SU-DHL-6 (cell line): ENCODE measurements around the gene ABCE1.
A peak's percentile ranks its signal among the peaks of the same experiment; 100 is the strongest.

Experiments
- H2AFZ ChIP-seq: fragments of 200-600 bp; sonication (generic); 2 replicates; pipeline ENCODE4 v1.6.1; 2014; ENCODE audit warnings: low read depth, mild to moderate bottlenecking, moderate library complexity, mixed read lengths, antibody characterized with exemption, low read length; ENCODE audit not compliant: severe bottlenecking
- H3F3A ChIP-seq: fragments of 200-600 bp; shearing (Covaris generic); 2 replicates; pipeline ENCODE4 v1.6.0; 2016; ENCODE audit warnings: antibody characterized with exemption, mild to moderate bottlenecking; ENCODE audit not compliant: insufficient read depth
- H3K27ac ChIP-seq: fragments of 200-600 bp; sonication (generic); 2 replicates; pipeline ENCODE4 v1.5.1; 2016; ENCODE audit warnings: low read depth, mild to moderate bottlenecking, low read length, moderate library complexity, mixed read lengths
- H3K27me3 ChIP-seq: fragments of 200-600 bp; sonication (generic), shearing (Covaris generic); 2 replicates; pipeline ENCODE4 v1.6.0; 2014; ENCODE audit warnings: mild to moderate bottlenecking, low read length
- H3K36me3 ChIP-seq: fragments of 200-600 bp; sonication (generic); 2 replicates; pipeline ENCODE4 v1.6.1; 2014; ENCODE audit warnings: mild to moderate bottlenecking, low read length, mixed read lengths
- H3K4me2 ChIP-seq: fragments of 300-600, 200-600 bp; shearing (Covaris generic), sonication (generic); 2 replicates; pipeline ENCODE4 v1.6.0; 2014; ENCODE audit warnings: low read length, low read depth, mild to moderate bottlenecking; ENCODE audit not compliant: poor library complexity, severe bottlenecking
- H3K4me3 ChIP-seq: fragments of 200-600 bp; sonication (generic); 2 replicates; pipeline ENCODE4 v1.5.1; 2014; ENCODE audit warnings: antibody characterized with exemption, low read length, mild to moderate bottlenecking, mixed read lengths; ENCODE audit not compliant: insufficient read depth, poor library complexity, severe bottlenecking
- H3K79me2 ChIP-seq: fragments of 200-600 bp; sonication (generic); 2 replicates; pipeline ENCODE4 v1.6.1; 2014; ENCODE audit warnings: mild to moderate bottlenecking, low read length, moderate library complexity; ENCODE audit not compliant: insufficient read depth
- H3K9ac ChIP-seq: fragments of 200-600 bp; sonication (generic); 2 replicates; pipeline ENCODE4 v1.7.0; 2014; ENCODE audit warnings: mild to moderate bottlenecking, low read length
- H3K9me2 ChIP-seq: fragments of 200-600 bp; sonication (generic); replicated peaks from 2 replicates; pipeline ENCODE4 v1.6.1; 2014; ENCODE audit warnings: low read length; ENCODE audit not compliant: insufficient read depth
- H3K9me3 ChIP-seq: fragments of 200-600 bp; sonication (generic); 2 replicates; pipeline ENCODE4 v1.6.1; 2014; ENCODE audit warnings: low read length, mixed read lengths; ENCODE audit not compliant: insufficient read depth
- H4K20me1 ChIP-seq: fragments of 200-600 bp; sonication (generic); 2 replicates; pipeline ENCODE4 v1.6.1; 2014; ENCODE audit warnings: low read depth, mild to moderate bottlenecking, antibody characterized with exemption, low read length, moderate library complexity, mixed read lengths
- EZH2phosphoT487 ChIP-seq: fragments of 200-600 bp; sonication (generic), shearing (Covaris generic); conservative IDR thresholded peaks from 2 replicates; pipeline ENCODE4 v1.6.1; 2018; ENCODE audit warnings: mild to moderate bottlenecking, antibody characterized with exemption, low read length, moderate library complexity, mixed read lengths
- TF ChIP-seq, protein P1 (sequence below): fragments of 200-600 bp; sonication (generic); IDR thresholded peaks from one replicate; pipeline ENCODE4 v1.5.1; 2017; ENCODE audit warnings: antibody characterized with exemption, mild to moderate bottlenecking, low read length, moderate library complexity; ENCODE audit not compliant: insufficient read depth, poor library complexity, severe bottlenecking

Gene ABCE1

DNA sequence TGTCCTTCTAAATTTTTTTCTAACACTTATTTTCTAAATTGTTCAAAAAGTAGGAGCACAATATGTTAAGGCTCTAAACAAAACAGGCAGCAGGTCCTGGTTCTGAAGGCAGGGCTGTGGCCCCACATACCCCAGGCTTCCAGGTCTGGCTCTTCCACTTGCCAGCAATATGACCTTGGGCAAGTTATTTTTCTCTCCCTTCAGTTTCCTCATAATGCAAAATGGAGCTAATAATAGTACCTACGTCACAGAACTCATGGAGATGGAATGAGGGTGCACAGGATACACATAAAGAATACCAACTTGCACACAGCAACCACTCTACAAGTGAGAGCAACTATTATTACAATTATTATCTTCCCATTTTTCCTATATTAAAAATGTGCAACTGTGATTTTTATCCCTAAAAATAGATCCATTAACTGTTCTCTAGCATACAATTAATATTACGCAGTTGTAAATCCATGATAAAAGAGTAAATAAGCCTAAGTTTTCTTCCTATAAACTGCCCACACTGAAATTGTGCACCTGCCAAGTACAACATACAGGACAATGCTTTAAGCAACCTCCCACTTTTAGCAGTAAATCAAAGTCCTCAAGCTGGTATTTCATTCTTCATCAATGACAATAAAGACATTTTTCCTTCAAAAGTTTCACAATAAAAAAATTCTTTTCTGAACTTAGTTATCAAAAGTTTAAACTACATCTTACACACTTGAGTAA, 55.2 kb downstream of the ABCE1 start:
- Histone ChIP-seq H3K9ac (no peak overlapping the region), H3K36me3 (peaks cover 53% of the 10 kb centered on the region), H3K4me2 (no peak overlapping the region), H3K27me3 (no peaks in the 10 kb centered on the region), H3F3A (peaks cover 4% of the 10 kb centered on the region; the same call in 1 of the 2 replicates), H4K20me1 (no peaks in the 10 kb centered on the region; the same call in 1 of the 2 replicates), H3K27ac (no peak overlapping the region), H3K9me3 (no peaks in the 10 kb centered on the region), H3K9me2 (no peaks in the 10 kb centered on the region), H2AFZ (no peak overlapping the region), H3K4me3 (no peak overlapping the region), H3K79me2 (0 out of 2 replicates have a peak, but pooled peaks cover 4% of the 10 kb centered on the region)
- no peak for TF ChIP-seq EZH2phosphoT487
- TF ChIP-seq, protein P1, sequence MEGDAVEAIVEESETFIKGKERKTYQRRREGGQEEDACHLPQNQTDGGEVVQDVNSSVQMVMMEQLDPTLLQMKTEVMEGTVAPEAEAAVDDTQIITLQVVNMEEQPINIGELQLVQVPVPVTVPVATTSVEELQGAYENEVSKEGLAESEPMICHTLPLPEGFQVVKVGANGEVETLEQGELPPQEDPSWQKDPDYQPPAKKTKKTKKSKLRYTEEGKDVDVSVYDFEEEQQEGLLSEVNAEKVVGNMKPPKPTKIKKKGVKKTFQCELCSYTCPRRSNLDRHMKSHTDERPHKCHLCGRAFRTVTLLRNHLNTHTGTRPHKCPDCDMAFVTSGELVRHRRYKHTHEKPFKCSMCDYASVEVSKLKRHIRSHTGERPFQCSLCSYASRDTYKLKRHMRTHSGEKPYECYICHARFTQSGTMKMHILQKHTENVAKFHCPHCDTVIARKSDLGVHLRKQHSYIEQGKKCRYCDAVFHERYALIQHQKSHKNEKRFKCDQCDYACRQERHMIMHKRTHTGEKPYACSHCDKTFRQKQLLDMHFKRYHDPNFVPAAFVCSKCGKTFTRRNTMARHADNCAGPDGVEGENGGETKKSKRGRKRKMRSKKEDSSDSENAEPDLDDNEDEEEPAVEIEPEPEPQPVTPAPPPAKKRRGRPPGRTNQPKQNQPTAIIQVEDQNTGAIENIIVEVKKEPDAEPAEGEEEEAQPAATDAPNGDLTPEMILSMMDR, result no peak

GRCh38 chr4:145153904-145154298, 55.8 kb downstream of the ABCE1 start:
- Histone ChIP-seq H3K4me3 (no peak overlapping the region), H3K27me3 (no peaks in the 10 kb centered on the region), H3K27ac (no peak overlapping the region), H2AFZ (no peak overlapping the region), H3K79me2 (0 out of 2 replicates have a peak, but pooled peaks cover 4% of the 10 kb centered on the region), H4K20me1 (no peaks in the 10 kb centered on the region; the same call in 1 of the 2 replicates), H3K9me3 (no peaks in the 10 kb centered on the region), H3K4me2 (no peak overlapping the region), H3K36me3 (peaks cover 54% of the 10 kb centered on the region), H3F3A (peaks cover 4% of the 10 kb centered on the region), H3K9me2 (no peaks in the 10 kb centered on the region), H3K9ac (no peak overlapping the region)
- TF ChIP-seq, protein P1, result no peak
- TF ChIP-seq EZH2phosphoT487, result no peak

DNA sequence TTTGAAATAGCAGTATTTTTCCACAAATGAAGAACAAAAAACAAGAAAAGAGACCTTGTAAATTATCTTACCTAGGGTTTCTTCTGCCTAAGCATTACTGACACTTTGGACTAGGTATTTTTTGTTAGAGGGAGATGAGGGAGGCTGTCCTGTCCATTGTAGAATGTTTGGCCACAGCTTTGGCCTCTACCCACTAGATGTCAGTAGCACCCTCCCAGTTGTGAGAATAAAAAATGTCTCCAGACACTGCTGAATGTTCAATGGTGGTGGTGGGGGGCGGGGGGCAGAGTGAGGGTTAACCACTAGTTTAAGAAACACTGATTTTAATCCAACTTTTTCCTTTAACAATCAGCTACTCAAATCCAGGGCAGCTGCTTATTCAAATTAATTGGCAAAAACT, 56.5 kb downstream of the ABCE1 start:
- H4K20me1 ChIP-seq, result no peaks in the 10 kb centered on the region; the same call in 1 of the 2 replicates
- H3K79me2 ChIP-seq, result 0 out of 2 replicates have a peak, but pooled peaks cover 4% of the 10 kb centered on the region
- H3K4me2 ChIP-seq, result no peak overlapping the region

More for the DNA sequence above, 56.5 kb downstream of the ABCE1 start:
- Histone ChIP-seq H3K9me3 (no peaks in the 10 kb centered on the region), H3K27me3 (no peaks in the 10 kb centered on the region), H2AFZ (no peak overlapping the region), H3F3A (peaks cover 4% of the 10 kb centered on the region), H3K4me3 (no peak overlapping the region), H3K9ac (no peak overlapping the region), H3K36me3 (peaks cover 52% of the 10 kb centered on the region), H3K27ac (no peak overlapping the region), H3K9me2 (no peaks in the 10 kb centered on the region)
- TF ChIP-seq, protein P1, result peak; percentile 39
- TF ChIP-seq EZH2phosphoT487, result no peak
